ENCODE data around the gene ZNF763.
"Not testable (repeated sequence)": the region's sequence is repeated elsewhere in the genome, so short reads cannot be mapped to it uniquely, and the experiment has no call there.

Gene ZNF763

GRCh38 chr19:11973019-11973810 is 8.4 kb downstream of the ZNF763 start:
- no peak for DNase-seq (ENCODE audit: low spot score)

- DNase-seq (ENCODE audit: low spot score) = no peak
Measured at GRCh38 chr19:11978492-11979100, 13.8 kb downstream of the ZNF763 start.

- no peak for DNase-seq (ENCODE audit: low spot score)
Measured at GRCh38 chr19:11979527-11979926, 14.7 kb downstream of the ZNF763 start.

- DNase-seq (ENCODE audit: low spot score) = no peak
Measured at GRCh38 chr19:11982526-11982925, 17.7 kb downstream of the ZNF763 start.

GRCh38 chr19:11984986-11985385 is 20.1 kb downstream of the ZNF763 start:
- DNase-seq (ENCODE audit: low spot score) = no peak

GRCh38 chr19:11986754-11987153 is 21.9 kb downstream of the ZNF763 start:
- no peak for DNase-seq (ENCODE audit: low spot score)

- DNase-seq (ENCODE audit: low spot score) = peak; percentile 89
Measured at GRCh38 chr19:11987405-11988281, 22.8 kb downstream of the ZNF763 start.

- DNase-seq (ENCODE audit: low spot score) = no peak
Measured at GRCh38 chr19:11989112-11989456, 24.2 kb downstream of the ZNF763 start.

- not testable (repeated sequence) for DNase-seq (ENCODE audit: low spot score)
Measured at GRCh38 chr19:11991921-11992320, 27.1 kb downstream of the ZNF763 start.

GRCh38 chr19:11995174-11995573 is 30.3 kb downstream of the ZNF763 start:
- DNase-seq (ENCODE audit: low spot score) = no peak

- no peak for DNase-seq (ENCODE audit: low spot score)
Measured at GRCh38 chr19:12000152-12000981, 35.5 kb downstream of the ZNF763 start.

- DNase-seq (ENCODE audit: low spot score) = no peak
Measured at GRCh38 chr19:12015015-12015752, 50.3 kb downstream of the ZNF763 start.

- DNase-seq (ENCODE audit: low spot score) = no peak
Measured at GRCh38 chr19:12015753-12016116, 50.9 kb downstream of the ZNF763 start.

Measured in CD4-positive, alpha-beta T cell treated with Interleukin-6 at 100 ng/mL for 8 hours (primary cell).